ENCODE results near the gene NANP.

The NANP gene

DNA sequence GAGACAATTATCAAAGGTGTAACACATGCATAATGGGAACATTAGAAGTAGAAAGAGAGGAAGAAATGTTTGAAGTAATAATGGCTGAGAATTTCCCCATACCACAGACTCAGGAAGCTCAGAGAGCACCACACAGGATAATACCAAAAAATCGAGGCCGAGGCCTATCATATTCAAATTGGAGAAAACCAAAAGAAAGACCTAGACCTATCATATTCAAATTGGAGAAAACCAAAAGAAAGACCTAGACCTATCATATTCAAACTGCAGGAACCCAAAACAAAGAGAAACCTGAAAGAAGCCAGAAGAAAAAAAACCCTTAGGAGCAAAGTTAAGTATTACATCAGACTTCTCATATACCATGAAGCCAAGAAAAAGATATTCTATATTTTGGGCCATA lies 56.5 kb downstream of the NANP start:
- DNase-seq, result no peak

DNA sequence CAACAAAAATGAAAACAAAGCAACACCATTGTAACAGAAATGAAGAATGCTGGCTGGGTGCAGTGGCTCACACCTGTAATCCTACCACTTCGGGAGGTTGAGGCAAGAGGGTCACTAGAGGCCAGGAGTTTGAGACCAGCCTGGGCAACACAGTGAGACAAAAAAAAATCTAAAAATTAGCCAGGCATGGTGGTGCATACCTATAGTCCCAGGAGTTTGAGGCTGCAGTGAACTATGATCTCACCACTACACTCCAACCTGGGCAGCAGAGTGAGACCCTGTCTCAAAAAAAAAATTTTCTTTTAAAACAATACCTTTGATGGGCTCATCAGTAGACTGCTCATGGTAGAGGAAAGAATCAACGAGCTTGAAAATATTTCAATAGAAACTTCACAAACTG lies 57.0 kb downstream of the NANP start:
- DNase-seq, result no peak

DNA sequence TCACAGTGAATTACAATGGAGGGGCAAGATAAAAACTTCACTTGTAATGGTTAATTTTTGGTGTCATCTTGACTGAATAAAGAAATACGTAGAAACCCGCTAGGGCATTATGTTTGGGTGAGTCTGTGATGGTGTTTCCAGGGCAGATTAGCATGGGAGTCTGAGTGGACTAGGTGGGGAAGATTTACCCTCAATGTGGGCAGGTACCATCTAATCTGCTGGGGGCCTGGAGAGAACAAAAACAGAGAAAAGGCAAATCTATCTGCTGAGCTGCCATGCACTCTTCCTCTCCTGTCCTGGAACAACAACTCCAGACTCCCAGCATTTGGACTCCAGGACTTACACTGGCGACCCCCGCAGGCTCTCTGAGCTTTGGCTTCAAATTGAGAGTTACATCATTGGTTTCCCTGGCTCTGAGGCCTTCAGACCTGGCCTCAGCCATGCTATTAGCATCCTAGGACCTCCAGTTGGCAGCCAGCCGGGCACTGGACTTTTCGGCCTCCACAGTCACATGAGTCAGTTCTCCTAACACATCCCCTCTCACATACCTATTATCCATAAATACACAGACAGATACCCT lies 58.1 kb downstream of the NANP start:
- DNase-seq, result no peak

DNA sequence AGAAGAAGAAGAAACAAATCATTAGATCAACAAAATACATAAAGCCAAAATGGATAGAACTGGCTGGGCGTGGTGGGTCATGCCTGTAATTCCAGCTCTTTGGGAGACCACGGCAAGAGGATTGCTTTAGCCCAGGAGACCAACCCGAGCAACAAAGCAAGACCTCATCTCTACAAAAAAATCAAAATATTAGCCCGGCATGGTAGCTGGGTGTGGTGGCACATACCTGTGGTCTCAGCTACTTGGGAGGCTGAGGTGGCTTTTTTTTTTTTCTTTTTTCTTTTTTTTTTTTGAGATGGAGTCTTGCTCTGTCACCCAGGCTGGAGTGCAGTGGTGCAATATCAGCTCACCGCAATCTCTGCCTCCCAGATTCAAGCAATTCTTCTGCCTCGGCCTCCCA lies 59.9 kb downstream of the NANP start:
- no peak for DNase-seq

DNA sequence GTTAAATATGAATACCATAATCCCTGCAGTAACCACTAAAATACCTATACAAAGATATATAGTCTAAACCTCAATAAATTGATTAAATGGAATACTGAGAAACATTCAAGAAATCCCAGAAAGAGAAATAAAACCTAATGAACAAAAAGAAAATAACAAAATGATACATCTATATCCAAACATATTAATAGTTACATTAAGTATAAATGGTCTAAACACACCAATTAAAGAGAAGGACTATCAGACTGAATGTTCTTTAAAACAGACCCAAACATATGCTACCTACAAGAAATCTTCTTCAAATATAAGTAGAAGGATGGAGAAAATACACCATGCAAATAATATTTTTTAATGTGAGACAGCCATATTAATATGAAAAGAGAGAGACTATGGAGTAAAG lies 60.5 kb downstream of the NANP start:
- DNase-seq, result no peak
